ENCODE measurements around the gene CCDC88A.

DNA sequence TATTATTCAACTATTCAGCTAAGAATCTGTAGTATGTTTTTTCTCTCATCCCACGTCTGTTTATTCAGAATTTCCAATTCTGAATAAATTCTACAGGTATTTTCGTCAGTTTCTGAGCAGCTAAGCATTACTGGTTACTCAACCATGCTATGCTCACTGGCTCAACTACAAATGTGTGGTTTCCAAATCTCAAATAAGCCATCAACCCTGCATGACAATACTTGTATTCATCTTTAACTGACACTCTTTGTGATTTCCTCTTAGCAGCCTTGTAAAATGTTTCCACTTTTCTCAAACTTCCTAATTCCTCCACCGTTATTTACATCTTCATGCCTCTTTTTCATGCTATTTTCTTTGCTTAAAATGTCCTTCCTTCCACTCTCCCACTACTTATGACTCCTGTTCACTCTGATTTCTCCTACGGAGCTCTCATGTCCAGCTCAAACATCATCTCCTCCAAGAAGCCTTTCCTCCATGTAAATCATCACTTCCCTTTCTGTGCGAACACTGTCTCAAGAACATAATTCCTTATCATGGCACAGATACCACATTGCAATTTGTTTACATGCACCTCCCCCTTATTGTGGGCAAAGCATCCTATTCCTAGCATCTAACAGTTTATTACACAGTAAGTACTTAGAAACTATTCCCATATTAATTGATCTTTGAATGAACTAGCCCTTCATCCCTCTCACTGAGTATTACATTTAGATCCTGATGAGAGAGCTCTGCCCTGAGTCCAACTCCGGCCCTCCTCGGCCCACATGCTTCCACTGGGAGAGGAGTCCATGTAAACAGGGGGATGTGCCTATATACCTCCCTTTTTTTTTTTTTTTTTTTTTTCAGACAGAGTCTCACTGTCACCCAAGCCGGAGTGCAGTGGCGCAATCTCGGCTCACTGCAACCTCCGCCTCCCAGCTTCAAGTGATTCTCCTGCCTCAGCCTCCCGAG, 10.5 kb downstream of the CCDC88A start:
- TF ChIP-seq, protein P1, sequence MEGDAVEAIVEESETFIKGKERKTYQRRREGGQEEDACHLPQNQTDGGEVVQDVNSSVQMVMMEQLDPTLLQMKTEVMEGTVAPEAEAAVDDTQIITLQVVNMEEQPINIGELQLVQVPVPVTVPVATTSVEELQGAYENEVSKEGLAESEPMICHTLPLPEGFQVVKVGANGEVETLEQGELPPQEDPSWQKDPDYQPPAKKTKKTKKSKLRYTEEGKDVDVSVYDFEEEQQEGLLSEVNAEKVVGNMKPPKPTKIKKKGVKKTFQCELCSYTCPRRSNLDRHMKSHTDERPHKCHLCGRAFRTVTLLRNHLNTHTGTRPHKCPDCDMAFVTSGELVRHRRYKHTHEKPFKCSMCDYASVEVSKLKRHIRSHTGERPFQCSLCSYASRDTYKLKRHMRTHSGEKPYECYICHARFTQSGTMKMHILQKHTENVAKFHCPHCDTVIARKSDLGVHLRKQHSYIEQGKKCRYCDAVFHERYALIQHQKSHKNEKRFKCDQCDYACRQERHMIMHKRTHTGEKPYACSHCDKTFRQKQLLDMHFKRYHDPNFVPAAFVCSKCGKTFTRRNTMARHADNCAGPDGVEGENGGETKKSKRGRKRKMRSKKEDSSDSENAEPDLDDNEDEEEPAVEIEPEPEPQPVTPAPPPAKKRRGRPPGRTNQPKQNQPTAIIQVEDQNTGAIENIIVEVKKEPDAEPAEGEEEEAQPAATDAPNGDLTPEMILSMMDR (IDR thresholded peaks at IDR 0.05; ENCODE audit: insufficient read depth, low read depth, low read length), result no peak
- no peak for TF ChIP-seq EZH2 (IDR thresholded peaks at IDR 0.05; ENCODE audit: insufficient read depth, low read length)

All from astrocyte (in vitro differentiated cells and primary cell).